IMR-90 (cell line): ENCODE results near the gene MTG1. TPM values are rescaled to one million over a fixed set of nuclear protein-coding genes. Genes with fewer than 3 reads are reported as not detected.

Experiments
- ATAC-seq: fragments of 200-7000 bp; cut with Tn5 transposase; 2 replicates; pipeline ENCODE4 v1.9.1; 2020; ENCODE audit warnings: low read depth, mild to moderate bottlenecking, moderate library complexity
- BruUV-seq: library from RNA; stranded (reverse); fragments of 400-500 nt; replicated peaks from 2 replicates; lab custom pipeline; 2021; lab: Mats Ljungman, UMichigan
- CTCF ChIA-PET: fragments of 300-600 bp; formaldehyde crosslinking; extraction: SDS; loops from one replicate; lab custom pipeline; 2021; ENCODE audit warnings: antibody characterized with exemption; lab: Yijun Ruan, JAX
- POLR2A ChIA-PET: fragments of 300-600 bp; sonication (Branson Sonifier 250); formaldehyde crosslinking; loops from one replicate; lab custom pipeline; 2022; ENCODE audit warnings: antibody characterized with exemption; ENCODE audit not compliant: unreplicated experiment; lab: Charles Lee
- DNase-seq: peaks from one replicate; pipeline ENCODE4 v3.0.0; 2013
- H2AFZ ChIP-seq: replicated peaks from 2 replicates; pipeline ENCODE3; 2013; ENCODE audit warnings: low read length, mild to moderate bottlenecking; ENCODE audit not compliant: poor library complexity
- H2AK5ac ChIP-seq: 2 replicates; pipeline ENCODE4 v1.6.1; 2013; ENCODE audit warnings: low read depth, low read length, inconsistent platforms
- H2AK9ac ChIP-seq: replicated peaks from 2 replicates; pipeline ENCODE3; 2013; ENCODE audit warnings: mild to moderate bottlenecking, low read depth, low read length, moderate library complexity; ENCODE audit not compliant: poor library complexity
- H2BK120ac ChIP-seq: 2 replicates; pipeline ENCODE4 v1.6.1; 2013; ENCODE audit warnings: low read depth, low read length, inconsistent platforms
- H2BK15ac ChIP-seq: 3 replicates; pipeline ENCODE4 v1.6.1; 2013; ENCODE audit warnings: low read depth, low read length, inconsistent platforms
- H2BK20ac ChIP-seq: 2 replicates; pipeline ENCODE4 v1.6.1; 2013; ENCODE audit warnings: low read depth, mild to moderate bottlenecking, inconsistent platforms, low read length, moderate library complexity
- H2BK5ac ChIP-seq: 2 replicates; pipeline ENCODE4 v1.6.1; 2013; ENCODE audit warnings: mild to moderate bottlenecking, low read depth, low read length, inconsistent platforms; ENCODE audit not compliant: poor library complexity, severe bottlenecking
- H3K14ac ChIP-seq: replicated peaks from 2 replicates; pipeline ENCODE4 v1.6.1; 2013; ENCODE audit warnings: low read depth, low read length, inconsistent platforms
- H3K18ac ChIP-seq: 2 replicates; pipeline ENCODE4 v1.6.1; 2013; ENCODE audit warnings: low read depth, low read length, control low read depth
- H3K23ac ChIP-seq: 2 replicates; pipeline ENCODE4 v1.6.1; 2013; ENCODE audit warnings: low read depth, low read length, inconsistent platforms
- H3K27ac ChIP-seq: 2 replicates; pipeline ENCODE4 v1.5.1; 2013; ENCODE audit warnings: mild to moderate bottlenecking, control low read depth, low read length; ENCODE audit not compliant: insufficient read depth
- H3K27me3 ChIP-seq: 2 replicates; pipeline ENCODE4 v1.6.1; 2013; ENCODE audit warnings: low read length; ENCODE audit not compliant: control insufficient read depth, insufficient read depth
- H3K36me3 ChIP-seq: 2 replicates; pipeline ENCODE4 v1.6.1; 2013; ENCODE audit warnings: low read length, mixed read lengths; ENCODE audit not compliant: control insufficient read depth, insufficient read depth
- H3K4ac ChIP-seq: 2 replicates; pipeline ENCODE4 v1.6.1; 2013; ENCODE audit warnings: low read depth, low read length, inconsistent platforms
- H3K4me1 ChIP-seq: 2 replicates; pipeline ENCODE4 v1.6.1; 2013; ENCODE audit warnings: low read length, mixed read lengths; ENCODE audit not compliant: control insufficient read depth, insufficient read depth
- H3K4me2 ChIP-seq: 2 replicates; pipeline ENCODE4 v1.6.1; 2013; ENCODE audit warnings: low read depth, mild to moderate bottlenecking, control low read depth, low read length, moderate library complexity
- H3K4me3 ChIP-seq: 2 replicates; pipeline ENCODE4 v1.5.1; 2013; ENCODE audit warnings: low read depth, mild to moderate bottlenecking, control low read depth, low read length, moderate library complexity; ENCODE audit not compliant: insufficient read depth
- H3K56ac ChIP-seq: 2 replicates; pipeline ENCODE4 v1.6.1; 2013; ENCODE audit warnings: low read length, inconsistent platforms; ENCODE audit not compliant: insufficient read depth; ENCODE audit errors: extremely low read depth
- H3K79me1 ChIP-seq, 2 experiments: 2 replicates each; pipeline ENCODE4 v1.6.1; 2013; ENCODE audit warnings: low read length in 2 of 2, inconsistent platforms in 1 of 2, low read depth in 1 of 2
- H3K9ac ChIP-seq: 2 replicates; pipeline ENCODE4 v1.6.1; 2013; ENCODE audit warnings: low read depth, low read length, control low read depth
- H3K9me1 ChIP-seq: 2 replicates; pipeline ENCODE4 v1.6.1; 2013; ENCODE audit warnings: low read length, inconsistent platforms; ENCODE audit not compliant: insufficient read depth
- H3K9me3 ChIP-seq: 2 replicates; pipeline ENCODE4 v1.6.1; 2013; ENCODE audit warnings: low read length; ENCODE audit not compliant: control insufficient read depth, insufficient read depth
- H4K20me1 ChIP-seq: 2 replicates; pipeline ENCODE4 v1.6.1; 2013; ENCODE audit warnings: low read length, inconsistent platforms; ENCODE audit not compliant: insufficient read depth
- H4K5ac ChIP-seq: 2 replicates; pipeline ENCODE4 v1.6.1; 2013; ENCODE audit warnings: mild to moderate bottlenecking, low read depth, low read length, control low read depth
- H4K8ac ChIP-seq, 2 experiments: 2 replicates each; pipeline ENCODE4 v1.6.1; 2013; ENCODE audit warnings: low read depth in 2 of 2, low read length in 2 of 2, control low read depth in 1 of 2, inconsistent platforms in 1 of 2
- H4K91ac ChIP-seq: 2 replicates; pipeline ENCODE4 v1.6.1; 2013; ENCODE audit warnings: low read depth, low read length, inconsistent platforms; ENCODE audit not compliant: insufficient read depth
- WGBS, 2 experiments: methylation state at CpG; one replicate each; pipeline versions ENCODE4 v1.1.5 to v1.1.7; 2013; ENCODE audit warnings: missing lambda C conversion rate in 2 of 2; ENCODE audit not compliant: insufficient read length in 1 of 2; ENCODE audit errors: extremely low coverage in 2 of 2; 5-methylcytosine and 5-hydroxymethylcytosine counted together
- dilution Hi-C: fragments of 300-500 bp; cut with HindIII; formaldehyde crosslinking; loops from one replicate; pipeline ENCODE4 v1.14.3; 2018; ENCODE audit warnings: low sequenced_read_pairs; ENCODE audit not compliant: unreplicated experiment
- in situ Hi-C: fragments of 300-500 bp; cut with MboI; formaldehyde crosslinking; loops from 3 replicates; pipeline ENCODE4 v1.14.3; 2019; ENCODE audit warnings: low sequenced_read_pairs, inconsistent platforms, mixed read lengths
- intact Hi-C: fragments of 100-400 bp; cut with micrococcal nuclease; formaldehyde crosslinking; loops from 2 replicates; pipeline ENCODE4 v1.10.0; 2022
- polyA plus RNA-seq, 3 experiments: library from polyadenylated mRNA; depleted of rRNA; stranded (reverse); fragments of >200 nt; gene quantifications; 2 replicates each; pipeline ENCODE4 v1.2.3, GENCODE V29; 2012; ENCODE audit warnings: low replicate concordance in 1 of 3
- total RNA-seq: library from RNA; depleted of rRNA; stranded (reverse); fragments of >200 nt; gene quantifications from 2 replicates; pipeline ENCODE4 v1.2.3, GENCODE V29; 2012
- TF ChIP-seq, protein P1 (sequence below): conservative IDR thresholded peaks from 2 replicates; pipeline ENCODE4 v1.5.1; 2012; ENCODE audit warnings: mild to moderate bottlenecking, low read depth, low read length, improper control_type of control experiment
- TF ChIP-seq, protein P2 (sequence below): fragments of 150-350 bp; IDR thresholded peaks from 2 replicates; pipeline ENCODE4 v1.6.1; 2016; ENCODE audit warnings: low read depth, mild to moderate bottlenecking, low read length, moderate library complexity, borderline replicate concordance

Gene MTG1
- total and polyA plus RNA-seq, 2 of the 4 experiments (the other 2 are of a cell fraction): 38.5 to 64.8 TPM

DNA sequence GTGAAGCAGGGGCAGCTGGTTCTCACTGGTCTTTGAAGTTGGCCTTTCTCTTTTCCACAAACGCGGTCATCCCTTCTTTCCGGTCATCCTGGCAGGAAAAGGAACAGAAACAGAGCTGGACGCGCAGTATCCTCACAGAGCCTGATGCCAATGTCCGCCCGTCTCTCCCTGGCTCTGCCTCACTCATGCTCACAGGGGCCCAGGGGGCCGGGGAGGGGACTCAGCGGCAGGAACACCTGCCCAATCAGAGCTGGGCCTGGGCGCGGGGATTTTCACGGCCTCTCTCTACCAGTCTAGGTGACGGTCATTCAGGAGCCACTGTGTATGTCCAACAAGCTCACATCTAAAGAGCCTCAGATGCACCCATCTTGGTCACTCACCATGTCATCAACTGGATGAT is 31.1 kb upstream of the MTG1 start:
- no peak overlapping the region for H2AFZ ChIP-seq
- TF ChIP-seq, protein P1, sequence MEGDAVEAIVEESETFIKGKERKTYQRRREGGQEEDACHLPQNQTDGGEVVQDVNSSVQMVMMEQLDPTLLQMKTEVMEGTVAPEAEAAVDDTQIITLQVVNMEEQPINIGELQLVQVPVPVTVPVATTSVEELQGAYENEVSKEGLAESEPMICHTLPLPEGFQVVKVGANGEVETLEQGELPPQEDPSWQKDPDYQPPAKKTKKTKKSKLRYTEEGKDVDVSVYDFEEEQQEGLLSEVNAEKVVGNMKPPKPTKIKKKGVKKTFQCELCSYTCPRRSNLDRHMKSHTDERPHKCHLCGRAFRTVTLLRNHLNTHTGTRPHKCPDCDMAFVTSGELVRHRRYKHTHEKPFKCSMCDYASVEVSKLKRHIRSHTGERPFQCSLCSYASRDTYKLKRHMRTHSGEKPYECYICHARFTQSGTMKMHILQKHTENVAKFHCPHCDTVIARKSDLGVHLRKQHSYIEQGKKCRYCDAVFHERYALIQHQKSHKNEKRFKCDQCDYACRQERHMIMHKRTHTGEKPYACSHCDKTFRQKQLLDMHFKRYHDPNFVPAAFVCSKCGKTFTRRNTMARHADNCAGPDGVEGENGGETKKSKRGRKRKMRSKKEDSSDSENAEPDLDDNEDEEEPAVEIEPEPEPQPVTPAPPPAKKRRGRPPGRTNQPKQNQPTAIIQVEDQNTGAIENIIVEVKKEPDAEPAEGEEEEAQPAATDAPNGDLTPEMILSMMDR: no peak
- TF ChIP-seq, protein P2, sequence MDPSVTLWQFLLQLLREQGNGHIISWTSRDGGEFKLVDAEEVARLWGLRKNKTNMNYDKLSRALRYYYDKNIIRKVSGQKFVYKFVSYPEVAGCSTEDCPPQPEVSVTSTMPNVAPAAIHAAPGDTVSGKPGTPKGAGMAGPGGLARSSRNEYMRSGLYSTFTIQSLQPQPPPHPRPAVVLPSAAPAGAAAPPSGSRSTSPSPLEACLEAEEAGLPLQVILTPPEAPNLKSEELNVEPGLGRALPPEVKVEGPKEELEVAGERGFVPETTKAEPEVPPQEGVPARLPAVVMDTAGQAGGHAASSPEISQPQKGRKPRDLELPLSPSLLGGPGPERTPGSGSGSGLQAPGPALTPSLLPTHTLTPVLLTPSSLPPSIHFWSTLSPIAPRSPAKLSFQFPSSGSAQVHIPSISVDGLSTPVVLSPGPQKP: no peak
- H4K20me1 ChIP-seq: no peaks in the 10 kb centered on the region
- H3K79me1 ChIP-seq: no peaks in the 10 kb centered on the region
- no peak overlapping the region for H2AK5ac ChIP-seq
- H3K4ac ChIP-seq: no peak overlapping the region
- H3K9me3 ChIP-seq: no peaks in the 10 kb centered on the region
- H4K8ac ChIP-seq: no peak overlapping the region
- no peak overlapping the region for H3K56ac ChIP-seq
- WGBS, 2 experiments: 97% methylated on average over 6 of the region's 13 CpGs; no CpG with 5 or more reads in 1 of the 2 experiments
- no peak overlapping the region for H3K4me2 ChIP-seq
- no peaks in the 10 kb centered on the region for H3K4me1 ChIP-seq
- peaks cover 40% of the 10 kb centered on the region for H3K36me3 ChIP-seq
- no peak overlapping the region for H2BK5ac ChIP-seq
- H4K91ac ChIP-seq: no peak overlapping the region
- ChIA-PET POLR2A (no interaction called here), CTCF (no interaction called here)
- H4K5ac ChIP-seq: no peak overlapping the region
- H3K27me3 ChIP-seq: no peaks in the 10 kb centered on the region
- H2AK9ac ChIP-seq: no peak overlapping the region
- H3K23ac ChIP-seq: no peak overlapping the region
- H3K4me3 ChIP-seq: no peak overlapping the region
- in situ Hi-C loops (no loop called here), dilution Hi-C loops (no loop called here), intact Hi-C loops (no loop called here)
- no peak overlapping the region for H2BK20ac ChIP-seq
- no peak overlapping the region for H3K18ac ChIP-seq
- H3K27ac ChIP-seq: no peak overlapping the region
- H3K9ac ChIP-seq: no peak overlapping the region
- no peak overlapping the region for H3K14ac ChIP-seq
- no peaks in the 10 kb centered on the region; the same call in 1 of the 2 replicates for H3K9me1 ChIP-seq
- ATAC-seq: no peak
- no peak overlapping the region for H2BK15ac ChIP-seq
- DNase-seq: no peak
- no TSS peak for BruUV-seq
- no peak overlapping the region for H2BK120ac ChIP-seq
